Measurements from ENCODE around the gene SPANXN2.
"Not testable (repeated sequence)": the region's sequence is repeated elsewhere in the genome, so short reads cannot be mapped to it uniquely, and the experiment has no call there.

The SPANXN2 gene

GRCh38 chrX:143720652-143721051 is at the start of gene SPANXN2:
TSS of gene SPANXN2 (minus strand) at chrX:143720752. CDS start at chrX:143720668, 84 bp downstream.
- H3K27me3 Mint-ChIP-seq; intact Hi-C loops (cut with micrococcal nuclease); H3K4me1 Mint-ChIP-seq (ENCODE audit: low read depth); H3K27ac Mint-ChIP-seq; H3K4me3 Mint-ChIP-seq; H3K36me3 Mint-ChIP-seq (ENCODE audit: low read depth): not testable (repeated sequence)
- H3K9me3 Mint-ChIP-seq, result peaks cover 32% of the 10 kb centered on the region

- no peak overlapping the region for H3K27ac Mint-ChIP-seq
- intact Hi-C loops (cut with micrococcal nuclease), result no loop called here
- no peak overlapping the region for H3K4me3 Mint-ChIP-seq
- no peaks in the 10 kb centered on the region for H3K4me1 Mint-ChIP-seq (ENCODE audit: low read depth)
- no peaks in the 10 kb centered on the region for H3K27me3 Mint-ChIP-seq
- H3K36me3 Mint-ChIP-seq (ENCODE audit: low read depth), result no peaks in the 10 kb centered on the region
- peaks cover 20% of the 10 kb centered on the region for H3K9me3 Mint-ChIP-seq
Measured at GRCh38 chrX:143768976-143769375, 48.4 kb upstream of the SPANXN2 start.

GRCh38 chrX:143767789-143768188 is 47.2 kb upstream of the SPANXN2 start:
- H3K27me3 Mint-ChIP-seq; intact Hi-C loops (cut with micrococcal nuclease); H3K4me3 Mint-ChIP-seq; H3K4me1 Mint-ChIP-seq (ENCODE audit: low read depth); H3K27ac Mint-ChIP-seq; H3K36me3 Mint-ChIP-seq (ENCODE audit: low read depth): not testable (repeated sequence)
- peaks cover 20% of the 10 kb centered on the region for H3K9me3 Mint-ChIP-seq

GRCh38 chrX:143757887-143758286 is 37.3 kb upstream of the SPANXN2 start:
- Mint-ChIP-seq H3K4me3 (no peak overlapping the region), H3K27me3 (no peaks in the 10 kb centered on the region), H3K27ac (no peak overlapping the region), H3K36me3 (ENCODE audit: low read depth) (no peaks in the 10 kb centered on the region), H3K4me1 (ENCODE audit: low read depth) (no peaks in the 10 kb centered on the region), H3K9me3 (no peaks in the 10 kb centered on the region)
- intact Hi-C loops (cut with micrococcal nuclease), result no loop called here

GRCh38 chrX:143757375-143757774 is 36.8 kb upstream of the SPANXN2 start:
- Mint-ChIP-seq H3K27ac (no peak overlapping the region), H3K36me3 (ENCODE audit: low read depth) (no peaks in the 10 kb centered on the region), H3K4me3 (no peak overlapping the region), H3K27me3 (no peaks in the 10 kb centered on the region), H3K4me1 (ENCODE audit: low read depth) (no peaks in the 10 kb centered on the region), H3K9me3 (no peaks in the 10 kb centered on the region)
- intact Hi-C loops (cut with micrococcal nuclease), result no loop called here

- no peaks in the 10 kb centered on the region for H3K36me3 Mint-ChIP-seq (ENCODE audit: low read depth)
- no peaks in the 10 kb centered on the region for H3K9me3 Mint-ChIP-seq
- intact Hi-C loops (cut with micrococcal nuclease), result no loop called here
- no peaks in the 10 kb centered on the region for H3K27me3 Mint-ChIP-seq
- no peak overlapping the region for H3K27ac Mint-ChIP-seq
- no peaks in the 10 kb centered on the region for H3K4me1 Mint-ChIP-seq (ENCODE audit: low read depth)
- no peak overlapping the region for H3K4me3 Mint-ChIP-seq
Measured at GRCh38 chrX:143754183-143754582, 33.6 kb upstream of the SPANXN2 start.

GRCh38 chrX:143733866-143734265 is 13.3 kb upstream of the SPANXN2 start:
- Mint-ChIP-seq H3K27me3 (no peaks in the 10 kb centered on the region), H3K27ac (no peak overlapping the region), H3K36me3 (ENCODE audit: low read depth) (no peaks in the 10 kb centered on the region), H3K4me1 (ENCODE audit: low read depth) (no peaks in the 10 kb centered on the region), H3K4me3 (no peak overlapping the region), H3K9me3 (no peaks in the 10 kb centered on the region)
- intact Hi-C loops (cut with micrococcal nuclease), result no loop called here

GRCh38 chrX:143726296-143726695 is 5.7 kb upstream of the SPANXN2 start:
- Mint-ChIP-seq H3K36me3 (ENCODE audit: low read depth) (no peaks in the 10 kb centered on the region), H3K27me3 (no peaks in the 10 kb centered on the region), H3K4me3 (no peak overlapping the region), H3K27ac (no peak overlapping the region), H3K9me3 (peaks cover 21% of the 10 kb centered on the region), H3K4me1 (ENCODE audit: low read depth) (no peaks in the 10 kb centered on the region)
- intact Hi-C loops (cut with micrococcal nuclease), result no loop called here

- no peak overlapping the region for H3K4me3 Mint-ChIP-seq
- H3K27me3 Mint-ChIP-seq, result no peaks in the 10 kb centered on the region
- intact Hi-C loops (cut with micrococcal nuclease), result no loop called here
- H3K27ac Mint-ChIP-seq, result no peak overlapping the region
- H3K9me3 Mint-ChIP-seq, result peaks cover 11% of the 10 kb centered on the region
- H3K36me3 Mint-ChIP-seq (ENCODE audit: low read depth), result no peaks in the 10 kb centered on the region
- H3K4me1 Mint-ChIP-seq (ENCODE audit: low read depth), result no peaks in the 10 kb centered on the region
Measured at GRCh38 chrX:143701460-143701859, 19.1 kb downstream of the SPANXN2 start.

- H3K27me3 Mint-ChIP-seq, result no peaks in the 10 kb centered on the region
- no peaks in the 10 kb centered on the region for H3K4me1 Mint-ChIP-seq (ENCODE audit: low read depth)
- H3K27ac Mint-ChIP-seq, result no peak overlapping the region
- no peaks in the 10 kb centered on the region for H3K36me3 Mint-ChIP-seq (ENCODE audit: low read depth)
- no peak overlapping the region for H3K4me3 Mint-ChIP-seq
- no peaks in the 10 kb centered on the region for H3K9me3 Mint-ChIP-seq
- intact Hi-C loops (cut with micrococcal nuclease), result no loop called here
Measured at GRCh38 chrX:143694885-143695284, 25.7 kb downstream of the SPANXN2 start.

- no peak overlapping the region for H3K27ac Mint-ChIP-seq
- no peaks in the 10 kb centered on the region for H3K9me3 Mint-ChIP-seq
- no peaks in the 10 kb centered on the region for H3K4me1 Mint-ChIP-seq (ENCODE audit: low read depth)
- intact Hi-C loops (cut with micrococcal nuclease), result no loop called here
- H3K4me3 Mint-ChIP-seq, result no peak overlapping the region
- H3K36me3 Mint-ChIP-seq (ENCODE audit: low read depth), result no peaks in the 10 kb centered on the region
- no peaks in the 10 kb centered on the region for H3K27me3 Mint-ChIP-seq
Measured at GRCh38 chrX:143683486-143683885, 37.1 kb downstream of the SPANXN2 start.

- intact Hi-C loops (cut with micrococcal nuclease), result no loop called here
- Mint-ChIP-seq H3K4me3 (no peak overlapping the region), H3K36me3 (ENCODE audit: low read depth) (no peaks in the 10 kb centered on the region)
Measured at GRCh38 chrX:143674926-143675325, 45.6 kb downstream of the SPANXN2 start.

GRCh38 chrX:143669395-143669794 is 51.2 kb downstream of the SPANXN2 start:
- Mint-ChIP-seq H3K27me3 (no peaks in the 10 kb centered on the region), H3K27ac (no peak overlapping the region), H3K4me3 (no peak overlapping the region), H3K9me3 (no peaks in the 10 kb centered on the region), H3K36me3 (ENCODE audit: low read depth) (no peaks in the 10 kb centered on the region), H3K4me1 (ENCODE audit: low read depth) (no peaks in the 10 kb centered on the region)
- intact Hi-C loops (cut with micrococcal nuclease), result loop anchor here (10.0 kb wide), 1 partner anchor 1515 kb away; no protein-coding TSS in a partner anchor

More at GRCh38 chrX:143674926-143675325, 45.6 kb downstream of the SPANXN2 start:
- Mint-ChIP-seq H3K4me1 (ENCODE audit: low read depth) (no peaks in the 10 kb centered on the region), H3K27ac (no peak overlapping the region), H3K27me3 (no peaks in the 10 kb centered on the region), H3K9me3 (no peaks in the 10 kb centered on the region)

GRCh38 chrX:143664302-143664701 is 56.2 kb downstream of the SPANXN2 start:
- Mint-ChIP-seq H3K27ac (no peak overlapping the region), H3K4me1 (ENCODE audit: low read depth) (no peaks in the 10 kb centered on the region)
- intact Hi-C loops (cut with micrococcal nuclease), result loop anchor here (10.0 kb wide), 1 partner anchor 1520 kb away; no protein-coding TSS in a partner anchor

GRCh38 chrX:143663755-143664154 is 56.8 kb downstream of the SPANXN2 start:
- intact Hi-C loops (cut with micrococcal nuclease), result loop anchor here (10.0 kb wide), 1 partner anchor 1521 kb away; no protein-coding TSS in a partner anchor
- Mint-ChIP-seq H3K27me3 (no peaks in the 10 kb centered on the region), H3K4me1 (ENCODE audit: low read depth) (no peaks in the 10 kb centered on the region), H3K27ac (no peak overlapping the region), H3K36me3 (ENCODE audit: low read depth) (no peaks in the 10 kb centered on the region), H3K9me3 (no peaks in the 10 kb centered on the region), H3K4me3 (no peak overlapping the region)

More at GRCh38 chrX:143664302-143664701, 56.2 kb downstream of the SPANXN2 start:
- no peaks in the 10 kb centered on the region for H3K9me3 Mint-ChIP-seq
- no peak overlapping the region for H3K4me3 Mint-ChIP-seq
- no peaks in the 10 kb centered on the region for H3K36me3 Mint-ChIP-seq (ENCODE audit: low read depth)
- no peaks in the 10 kb centered on the region for H3K27me3 Mint-ChIP-seq

Measured in dendritic cell treated with granulocyte-macrophage colony-stimulating factor and Interleukin-4, amounts not matched to agents 40 ng/mL and 50 ng/mL, for 4 days (primary cell).